Mesenchymal stem cell (in vitro differentiated cells and primary cell): ENCODE data around the gene SZT2.

Experiments
- DNase-seq: peaks from one replicate; pipeline ENCODE4 v3.0.0-alpha.2; 2013
- H2AFZ ChIP-seq: one replicate; pipeline ENCODE4 v1.6.1; 2013; ENCODE audit warnings: low read depth, mild to moderate bottlenecking, control low read depth, inconsistent platforms, low read length, moderate library complexity
- H2AK5ac ChIP-seq: 2 replicates; pipeline ENCODE4 v1.6.1; 2013; ENCODE audit warnings: low read length, moderate library complexity, mild to moderate bottlenecking, inconsistent platforms; ENCODE audit not compliant: severe bottlenecking
- H2BK120ac ChIP-seq: one replicate; pipeline ENCODE4 v1.6.1; 2013; ENCODE audit warnings: low read depth, mild to moderate bottlenecking, inconsistent platforms, low read length, moderate library complexity
- H2BK12ac ChIP-seq, 2 experiments: one replicate each; pipeline ENCODE4 v1.6.1; 2013; ENCODE audit warnings: inconsistent platforms in 2 of 2, low read length in 2 of 2, mild to moderate bottlenecking in 2 of 2, moderate library complexity in 2 of 2, control low read depth in 1 of 2
- H2BK15ac ChIP-seq: one replicate; pipeline ENCODE4 v1.6.1; 2013; ENCODE audit warnings: mild to moderate bottlenecking, low read depth, inconsistent platforms; ENCODE audit not compliant: poor library complexity, severe bottlenecking
- H2BK5ac ChIP-seq: 2 replicates; pipeline ENCODE4 v1.6.1; 2013; ENCODE audit warnings: low read depth, mild to moderate bottlenecking, low read length, control low read depth, inconsistent platforms; ENCODE audit not compliant: poor library complexity, severe bottlenecking
- H3K14ac ChIP-seq, 2 experiments: one replicate each; pipeline ENCODE4 v1.6.1; 2013; ENCODE audit warnings: inconsistent platforms in 2 of 2, low read length in 2 of 2, control low read depth in 1 of 2, mild to moderate bottlenecking in 1 of 2, moderate library complexity in 1 of 2
- H3K18ac ChIP-seq, 2 experiments: one replicate each; pipeline ENCODE4 v1.6.1; 2013; ENCODE audit warnings: inconsistent platforms in 2 of 2, low read length in 2 of 2, control low read depth in 1 of 2, low read depth in 1 of 2, mild to moderate bottlenecking in 1 of 2
- H3K23ac ChIP-seq, 2 experiments: one replicate each; pipeline ENCODE4 v1.6.1; 2013; ENCODE audit warnings: inconsistent platforms in 2 of 2, low read length in 2 of 2, mild to moderate bottlenecking in 2 of 2, moderate library complexity in 2 of 2, control low read depth in 1 of 2
- H3K27ac ChIP-seq: 2 replicates; pipeline ENCODE4 v1.5.1; 2013; ENCODE audit warnings: mild to moderate bottlenecking, moderate library complexity, low read length, control low read depth, inconsistent platforms; ENCODE audit not compliant: poor library complexity, severe bottlenecking
- H3K27me3 ChIP-seq, 2 experiments: 2 replicates each; pipeline versions ENCODE4 v1.6.1 to v1.7.0; 2013; ENCODE audit warnings: low read length in 2 of 2, mild to moderate bottlenecking in 2 of 2, moderate library complexity in 2 of 2, control low read depth in 1 of 2, inconsistent platforms in 1 of 2; ENCODE audit not compliant: control insufficient read depth in 1 of 2, insufficient read depth in 1 of 2
- H3K36me3 ChIP-seq, 2 experiments: 2 replicates each; pipeline versions ENCODE4 v1.6.1 to v1.7.0; 2013; ENCODE audit warnings: low read length in 2 of 2, control low read depth in 1 of 2, inconsistent platforms in 1 of 2, low read depth in 1 of 2, mild to moderate bottlenecking in 1 of 2; ENCODE audit not compliant: insufficient read depth in 2 of 2, control insufficient read depth in 1 of 2
- H3K4ac ChIP-seq, 2 experiments: one replicate each; pipeline ENCODE4 v1.6.1; 2013; ENCODE audit warnings: inconsistent platforms in 2 of 2, low read length in 2 of 2, mild to moderate bottlenecking in 2 of 2, moderate library complexity in 2 of 2, control low read depth in 1 of 2, low read depth in 1 of 2
- H3K4me1 ChIP-seq: 2 replicates; pipeline ENCODE4 v1.6.1; 2013; ENCODE audit warnings: low read depth, low read length, control low read depth; ENCODE audit not compliant: control insufficient read depth, insufficient read depth
- H3K4me2 ChIP-seq: 2 replicates; pipeline ENCODE4 v1.6.1; 2013; ENCODE audit warnings: low read length, mild to moderate bottlenecking, inconsistent platforms; ENCODE audit not compliant: poor library complexity, severe bottlenecking
- H3K4me3 ChIP-seq, 2 experiments: 2 replicates each; pipeline versions ENCODE4 v1.5.1 to v1.7.0; 2013; ENCODE audit warnings: low read length in 2 of 2, mild to moderate bottlenecking in 2 of 2, control low read depth in 1 of 2, low read depth in 1 of 2; ENCODE audit not compliant: insufficient read depth in 1 of 2
- H3K79me1 ChIP-seq: replicated peaks from 2 replicates; pipeline ENCODE4 v1.6.1; 2013; ENCODE audit warnings: mild to moderate bottlenecking, control low read depth, low read length, inconsistent platforms; ENCODE audit not compliant: poor library complexity, severe bottlenecking
- H3K9ac ChIP-seq: 2 replicates; pipeline ENCODE4 v1.7.0; 2013; ENCODE audit warnings: mild to moderate bottlenecking, low read length, moderate library complexity
- H3K9me3 ChIP-seq: 2 replicates; pipeline ENCODE4 v1.7.0; 2013; ENCODE audit warnings: mild to moderate bottlenecking, low read length; ENCODE audit not compliant: control insufficient read depth
- H4K8ac ChIP-seq: one replicate; pipeline ENCODE4 v1.6.1; 2013; ENCODE audit warnings: inconsistent platforms, mild to moderate bottlenecking, low read length, moderate library complexity
- H4K91ac ChIP-seq: one replicate; pipeline ENCODE4 v1.6.1; 2013; ENCODE audit warnings: mild to moderate bottlenecking, low read length, inconsistent platforms
- WGBS: methylation state at CpG from one replicate; pipeline ENCODE4 v1.1.7; 2013; ENCODE audit warnings: mixed read lengths; 5-methylcytosine and 5-hydroxymethylcytosine counted together

Gene SZT2

DNA sequence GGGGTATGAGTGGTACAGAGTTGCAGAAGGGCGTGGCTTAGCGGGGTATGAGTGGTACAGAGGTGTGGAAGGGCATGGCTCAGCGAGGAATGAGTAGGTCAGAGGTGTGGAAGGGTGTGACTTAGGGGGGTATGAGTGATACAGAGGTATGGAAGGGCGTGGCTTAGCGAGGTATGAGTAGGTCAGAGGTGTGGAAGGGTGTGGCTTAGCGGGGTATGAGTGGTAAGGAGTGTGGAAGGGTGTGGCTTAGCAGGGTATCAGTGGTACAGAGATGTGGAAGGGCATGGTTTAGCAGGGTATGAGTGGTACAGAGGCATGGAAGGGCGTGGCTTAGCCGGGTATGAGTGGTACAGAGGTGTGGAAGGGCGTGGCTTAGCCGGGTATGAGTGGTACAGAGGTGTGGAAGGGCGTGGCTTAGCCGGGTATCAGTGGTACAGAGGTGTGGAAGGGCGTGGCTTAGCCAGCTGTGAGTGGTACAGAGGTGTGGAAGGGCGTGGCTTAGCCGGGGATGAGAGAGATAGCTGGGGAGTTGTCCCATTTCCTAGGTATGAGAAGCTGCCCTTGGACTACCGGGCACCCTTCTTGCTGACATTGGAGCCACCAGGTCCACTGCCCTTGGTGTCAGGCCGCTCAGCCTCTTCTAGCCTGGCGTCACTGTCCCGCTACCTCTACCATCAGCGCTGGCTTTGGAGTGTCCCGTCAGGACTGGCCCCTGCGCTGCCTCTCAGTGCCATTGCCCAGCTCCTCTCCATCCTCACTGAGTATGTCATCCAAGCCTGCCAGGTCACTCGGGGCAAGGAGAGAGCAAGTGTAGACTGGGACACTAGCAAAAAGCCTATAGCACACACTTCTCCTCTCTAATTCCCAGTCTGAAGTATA is 34.2 kb downstream of the SZT2 start:
- peaks cover 96 to 98% of the 10 kb centered on the region in 2 experiments for H3K36me3 ChIP-seq
- no peaks in the 10 kb centered on the region for H3K4me1 ChIP-seq
- no peak overlapping the region for H3K18ac ChIP-seq
- no peak overlapping the region for H3K4me3 ChIP-seq
- H2BK5ac ChIP-seq: no peak overlapping the region
- H2AK5ac ChIP-seq: no peak overlapping the region
- no peak for DNase-seq
- H2BK120ac ChIP-seq: no peak overlapping the region
- no peak overlapping the region for H2BK15ac ChIP-seq
- no peak overlapping the region for H3K4ac ChIP-seq
- H4K91ac ChIP-seq: no peak overlapping the region
- no peak overlapping the region for H2BK12ac ChIP-seq
- no peak overlapping the region for H3K23ac ChIP-seq
- H3K27ac ChIP-seq: no peak overlapping the region
- H3K9ac ChIP-seq: no peak overlapping the region
- no peak overlapping the region for H3K4me2 ChIP-seq
- no peak overlapping the region for H2AFZ ChIP-seq
- no peak overlapping the region for H3K14ac ChIP-seq
- no peaks in the 10 kb centered on the region for H3K9me3 ChIP-seq
- H3K79me1 ChIP-seq: peaks cover 4% of the 10 kb centered on the region
- WGBS: 96% methylated on average over 23 of the region's 23 CpGs
- H3K27me3 ChIP-seq: no peaks in the 10 kb centered on the region
- no peak overlapping the region for H4K8ac ChIP-seq

DNA sequence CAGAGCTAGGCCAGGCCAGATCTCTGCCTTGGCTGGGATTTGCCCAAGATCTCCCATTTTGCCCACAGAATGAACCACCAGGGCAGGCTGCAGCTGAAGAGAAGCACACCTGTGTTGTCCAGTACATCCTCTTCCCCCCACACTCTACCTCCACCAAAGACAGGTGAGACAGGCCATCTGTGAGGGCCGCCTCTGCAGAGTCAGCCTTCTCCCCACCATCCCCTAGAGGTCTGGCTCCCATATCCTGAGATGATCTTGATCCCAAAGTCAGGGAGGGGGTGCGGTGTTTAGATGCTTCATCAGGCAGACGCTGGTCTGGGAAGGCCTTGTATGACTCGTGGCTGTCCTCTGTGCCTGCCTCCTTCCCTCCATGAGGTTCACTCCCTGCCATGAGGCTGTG is 35.3 kb downstream of the SZT2 start:
- Histone ChIP-seq H2BK120ac (no peak overlapping the region), H3K4me1 (no peaks in the 10 kb centered on the region), H3K4ac (no peak overlapping the region), H2AFZ (no peak overlapping the region), H3K4me2 (no peak overlapping the region), H3K23ac (no peak overlapping the region), H4K91ac (no peak overlapping the region), H3K9me3 (no peaks in the 10 kb centered on the region), H2AK5ac (no peak overlapping the region), H4K8ac (no peak overlapping the region), H3K27me3 (no peaks in the 10 kb centered on the region), H3K9ac (no peak overlapping the region), H3K4me3 (no peak overlapping the region), H3K36me3 (peaks cover 96 to 98% of the 10 kb centered on the region in 2 experiments), H3K79me1 (peaks cover 4% of the 10 kb centered on the region), H3K14ac (no peak overlapping the region), H2BK5ac (no peak overlapping the region), H2BK12ac (no peak overlapping the region), H3K18ac (no peak overlapping the region), H2BK15ac (no peak overlapping the region), H3K27ac (no peak overlapping the region)
- WGBS: 81% methylated on average over 4 of the region's 4 CpGs
- DNase-seq: no peak

DNA sequence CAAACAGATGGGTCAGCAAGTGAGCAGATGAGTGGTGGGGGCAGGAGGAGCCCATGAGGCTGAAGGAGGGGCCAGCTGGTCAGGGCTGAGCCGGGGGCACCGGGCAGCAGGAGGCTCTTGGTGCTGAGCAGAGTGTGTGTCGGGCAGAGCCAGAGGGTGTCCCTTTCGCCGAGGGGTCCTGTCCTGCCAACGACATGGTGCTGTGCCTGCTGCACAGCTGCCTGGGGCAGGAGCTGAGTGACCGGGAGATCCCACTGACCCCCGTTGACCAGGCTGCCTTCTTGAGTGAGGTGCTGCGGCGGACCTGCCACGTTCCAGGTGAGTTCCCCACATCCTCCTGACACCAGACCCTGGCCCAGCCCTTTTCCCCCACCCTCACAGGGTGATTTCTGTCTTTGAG is 36.5 kb downstream of the SZT2 start:
- H2BK12ac ChIP-seq: no peak overlapping the region

DNA sequence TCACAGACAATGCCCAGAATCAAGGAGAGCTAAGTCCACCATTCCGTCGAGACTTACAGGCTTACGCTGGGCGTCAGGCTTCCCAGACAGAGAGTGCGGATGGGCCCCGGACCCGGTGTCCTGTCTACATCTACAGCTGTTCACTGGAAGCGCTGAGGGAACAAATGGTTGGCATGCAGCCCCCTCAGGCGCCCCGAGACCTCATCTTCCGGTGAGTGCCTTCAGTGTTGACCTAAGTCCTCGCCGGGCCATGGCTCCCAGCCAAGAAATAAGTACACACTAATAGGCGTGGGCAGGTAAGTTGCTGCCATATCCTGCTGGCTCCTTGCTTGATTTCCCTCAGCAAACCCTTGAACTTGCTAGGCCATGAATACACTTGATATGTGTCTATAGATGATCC is 37.8 kb downstream of the SZT2 start:
- H3K4me2 ChIP-seq: no peak overlapping the region
- H2AK5ac ChIP-seq: no peak overlapping the region
- no peak overlapping the region for H3K23ac ChIP-seq
- H3K27me3 ChIP-seq: no peaks in the 10 kb centered on the region
- H3K79me1 ChIP-seq: peaks cover 4% of the 10 kb centered on the region
- no peak overlapping the region for H4K91ac ChIP-seq
- no peak overlapping the region for H3K4me3 ChIP-seq
- no peak overlapping the region for H2AFZ ChIP-seq
- H4K8ac ChIP-seq: no peak overlapping the region
- H3K36me3 ChIP-seq: peaks cover 97 to 100% of the 10 kb centered on the region in 2 experiments
- H2BK5ac ChIP-seq: no peak overlapping the region
- H3K18ac ChIP-seq: no peak overlapping the region
- H3K9me3 ChIP-seq: no peaks in the 10 kb centered on the region
- no peak overlapping the region for H2BK12ac ChIP-seq
- no peaks in the 10 kb centered on the region for H3K4me1 ChIP-seq
- H3K27ac ChIP-seq: no peak overlapping the region
- DNase-seq: no peak
- 98% methylated on average over 14 of the region's 14 CpGs for WGBS
- no peak overlapping the region for H3K14ac ChIP-seq
- H3K9ac ChIP-seq: no peak overlapping the region
- no peak overlapping the region for H2BK15ac ChIP-seq
- H3K4ac ChIP-seq: no peak overlapping the region
- no peak overlapping the region for H2BK120ac ChIP-seq

More for the DNA sequence above, 36.5 kb downstream of the SZT2 start:
- Histone ChIP-seq H3K79me1 (peaks cover 4% of the 10 kb centered on the region), H3K27ac (no peak overlapping the region), H3K9me3 (no peaks in the 10 kb centered on the region), H3K4me1 (no peaks in the 10 kb centered on the region), H4K8ac (no peak overlapping the region), H2BK15ac (no peak overlapping the region), H3K36me3 (peaks cover 97 to 98% of the 10 kb centered on the region in 2 experiments), H3K4me3 (no peak overlapping the region), H3K27me3 (no peaks in the 10 kb centered on the region), H3K9ac (no peak overlapping the region), H2AFZ (no peak overlapping the region), H3K14ac (no peak overlapping the region), H2AK5ac (no peak overlapping the region), H2BK5ac (no peak overlapping the region), H3K4ac (no peak overlapping the region), H2BK120ac (no peak overlapping the region), H3K4me2 (no peak overlapping the region), H3K18ac (no peak overlapping the region), H3K23ac (no peak overlapping the region), H4K91ac (no peak overlapping the region)
- WGBS: 91% methylated on average over 11 of the region's 11 CpGs
- no peak for DNase-seq
